ENCODE results near the gene PTPRQ.
"Not testable (repeated sequence)": the region's sequence is repeated elsewhere in the genome, so short reads cannot be mapped to it uniquely, and the experiment has no call there.

Gene PTPRQ

DNA sequence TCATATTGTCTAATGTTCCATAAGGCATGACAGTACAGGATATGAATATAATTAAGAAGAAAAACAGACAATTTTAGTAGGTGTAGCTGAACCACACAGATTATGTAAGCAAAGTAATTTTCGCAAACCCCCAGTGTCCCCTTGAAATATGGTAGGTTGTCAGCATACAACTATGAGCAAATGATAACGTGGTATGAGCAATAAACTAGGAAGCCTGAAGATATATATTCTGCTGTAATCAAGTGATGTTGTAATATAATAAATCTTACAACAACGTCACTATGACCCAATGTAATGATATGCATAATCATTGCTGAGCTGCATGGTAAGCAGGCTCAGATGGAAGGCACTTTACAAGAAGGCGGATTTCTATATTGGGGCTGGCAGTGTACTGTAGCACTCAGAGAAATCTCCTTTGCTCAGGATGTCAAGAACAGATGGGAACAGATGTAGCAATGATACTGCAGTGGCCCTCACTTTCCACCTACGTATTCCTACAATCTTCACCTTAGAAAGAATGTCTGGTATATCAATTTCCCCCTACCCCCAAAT is 215.6 kb downstream of the PTPRQ start:
- no peak for DNase-seq

DNA sequence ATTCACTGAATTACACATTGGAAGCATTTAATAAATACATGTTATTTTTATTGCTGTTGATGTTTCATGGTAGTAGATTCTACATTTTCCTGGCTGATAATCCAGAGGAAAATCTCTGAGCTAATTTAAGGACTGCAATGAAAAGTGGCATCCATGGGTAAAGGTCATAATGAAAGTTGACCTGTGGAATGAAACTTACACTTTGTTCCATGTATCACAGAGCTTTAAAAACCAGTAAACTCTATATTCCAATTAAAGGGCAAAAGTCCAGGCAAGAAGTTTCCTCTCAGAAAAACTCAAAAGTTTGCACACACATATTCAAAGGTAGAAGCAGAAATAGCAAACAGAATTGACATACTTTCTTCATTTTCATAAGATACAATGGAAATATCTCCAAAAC is 218.6 kb downstream of the PTPRQ start:
- no peak for DNase-seq

DNA sequence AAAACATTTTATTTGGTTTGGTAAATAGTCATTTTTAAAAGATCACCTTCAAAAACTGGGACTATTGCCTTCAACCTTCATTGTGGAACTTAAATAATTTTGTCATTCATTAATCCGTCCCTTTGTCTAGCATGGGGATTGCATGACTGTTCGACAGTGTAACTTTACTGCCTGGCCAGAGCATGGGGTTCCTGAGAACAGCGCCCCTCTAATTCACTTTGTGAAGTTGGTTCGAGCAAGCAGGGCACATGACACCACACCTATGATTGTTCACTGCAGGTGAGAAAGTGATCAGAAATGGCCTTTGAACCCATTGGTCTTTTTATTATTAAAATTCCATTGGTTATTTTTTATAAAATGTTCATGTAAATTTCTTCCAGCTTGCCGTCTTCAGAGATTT is 226.2 kb downstream of the PTPRQ start:
- no peak for DNase-seq

DNA sequence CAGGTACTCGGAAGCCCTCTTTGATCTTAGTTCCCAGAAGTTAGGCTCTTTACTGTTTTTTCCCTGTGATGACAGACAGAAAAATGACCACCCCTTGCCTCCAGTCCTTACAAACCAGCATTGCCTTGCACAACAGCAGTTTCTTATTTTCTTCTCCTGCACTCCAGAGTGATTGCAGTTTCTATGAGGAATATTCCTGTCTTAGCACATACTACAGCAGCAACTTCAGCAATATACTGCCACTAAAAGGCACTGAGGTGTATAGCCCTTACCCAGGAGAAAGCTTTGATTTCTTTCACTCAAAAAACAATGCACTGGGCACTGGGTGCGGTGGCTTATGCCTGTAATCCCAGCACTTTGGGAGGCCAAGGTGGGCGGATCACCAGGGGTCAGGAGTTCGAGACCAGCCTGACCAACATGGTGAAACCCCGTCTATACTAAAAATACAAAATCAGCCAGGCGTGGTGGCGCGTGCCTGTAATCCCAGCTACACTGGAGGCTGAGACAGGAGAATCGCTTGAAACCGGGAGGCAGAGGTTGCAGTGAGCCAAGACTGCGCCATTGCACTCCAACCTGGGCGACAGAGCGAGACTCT is 232.1 kb downstream of the PTPRQ start:
- DNase-seq, result not testable (repeated sequence)

DNA sequence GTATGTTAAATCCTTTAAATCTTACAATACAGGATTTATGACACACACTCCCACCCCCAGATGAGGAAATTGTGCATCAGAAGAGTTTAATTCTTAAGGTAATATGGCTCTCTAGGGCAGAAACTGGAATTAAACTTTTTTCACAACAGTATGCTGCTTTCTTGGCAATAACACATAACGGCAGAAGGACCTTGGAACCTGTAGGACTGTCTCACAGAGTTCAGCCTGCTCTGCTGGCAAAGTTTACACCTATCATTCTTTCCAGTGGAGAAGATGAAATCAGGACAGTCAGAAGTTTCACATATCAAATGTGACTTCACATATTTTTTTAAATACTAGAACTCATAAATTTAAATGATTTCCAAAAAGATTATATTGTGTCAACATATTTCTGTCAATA is 232.8 kb downstream of the PTPRQ start:
- no peak for DNase-seq

DNA sequence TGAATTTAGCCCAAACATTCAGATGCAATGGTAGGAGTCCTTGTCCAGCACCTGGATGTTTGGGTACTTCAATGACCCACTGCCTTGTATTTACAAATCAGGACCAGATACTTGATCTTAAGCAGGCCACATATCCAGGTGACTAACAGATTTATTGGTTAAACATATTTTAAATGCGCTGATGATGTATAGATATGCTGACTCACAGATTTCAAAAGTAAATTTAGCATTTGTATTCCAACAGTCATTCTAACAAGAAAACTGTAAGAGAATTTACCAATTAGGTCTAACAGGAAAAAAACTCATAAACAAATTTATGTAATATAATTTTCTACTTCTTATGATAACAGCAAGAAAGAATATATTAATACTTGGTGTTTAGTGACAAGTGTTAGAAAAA is 234.0 kb downstream of the PTPRQ start:
- no peak for DNase-seq

DNA sequence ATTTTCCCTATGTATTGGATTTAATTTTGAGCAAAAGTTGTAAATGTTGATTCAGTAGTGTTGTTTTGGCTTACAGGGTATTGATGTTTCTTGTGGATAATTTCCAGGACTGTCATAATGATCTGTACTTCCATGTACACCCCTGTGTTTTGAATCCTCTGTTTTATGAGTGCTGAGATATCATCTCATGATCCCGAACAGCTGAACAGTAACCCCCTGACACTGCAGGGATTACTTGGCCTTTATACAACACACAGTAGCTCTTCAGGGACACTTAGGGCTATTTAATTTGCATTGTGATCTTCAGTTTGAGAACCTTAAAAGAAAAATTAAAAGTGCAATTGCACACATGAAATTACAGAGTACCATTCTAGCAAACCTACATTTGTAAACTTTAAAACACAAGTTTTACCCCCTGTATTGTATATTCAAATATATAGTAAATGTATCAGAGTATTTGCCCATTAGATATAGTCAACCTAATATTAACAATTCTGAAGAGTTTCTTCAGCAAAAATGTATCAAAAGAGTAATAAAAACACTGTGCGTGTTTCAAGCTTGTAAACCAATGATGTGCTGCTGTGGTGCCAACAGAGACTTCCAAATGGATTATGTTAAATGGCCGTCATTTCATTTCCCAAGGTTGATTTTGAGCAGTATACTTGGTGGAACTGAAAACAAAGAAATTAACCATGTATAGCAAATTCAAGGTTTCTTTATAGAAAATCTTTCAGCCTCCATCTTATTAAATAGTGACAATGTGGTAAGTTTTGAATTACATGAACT is 235.5 kb downstream of the PTPRQ start:
- no peak for DNase-seq

DNA sequence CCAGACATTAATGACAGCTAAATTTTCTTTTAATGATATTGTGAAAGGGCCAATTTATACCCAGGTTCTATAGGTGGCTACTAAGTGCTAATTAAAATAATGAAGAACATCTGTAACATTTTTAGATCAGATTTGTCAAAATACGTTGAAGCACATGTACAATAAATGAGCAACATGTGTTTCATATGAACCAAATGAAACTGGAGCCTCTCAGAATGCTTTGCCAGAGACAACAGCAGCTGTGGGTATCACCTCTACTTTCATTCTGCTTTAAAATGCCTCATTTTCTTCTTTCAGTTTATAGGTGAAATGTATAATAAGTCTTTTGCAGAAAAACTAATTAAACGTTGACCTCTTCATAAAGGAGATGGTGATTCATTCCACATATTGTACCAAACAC is 237.3 kb downstream of the PTPRQ start:
- DNase-seq, result no peak

DNA sequence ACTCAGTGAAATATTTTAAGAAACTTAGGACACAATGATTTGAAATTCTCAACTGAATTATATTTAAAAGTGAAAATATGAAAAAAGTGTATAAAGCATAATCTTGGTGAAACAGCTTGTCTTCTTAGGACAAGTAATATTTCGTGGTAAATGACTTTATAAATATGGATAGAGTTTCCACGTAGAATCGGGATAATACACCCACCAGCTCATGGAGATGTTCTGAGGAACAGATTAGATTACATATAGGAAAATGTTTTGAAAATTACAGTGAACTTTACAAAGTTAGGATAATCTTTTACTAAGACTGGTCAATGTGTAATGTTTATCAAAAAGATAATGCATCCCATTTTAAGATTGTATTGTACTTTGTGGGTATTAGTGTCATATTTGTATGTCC is 237.8 kb downstream of the PTPRQ start:
- no peak for DNase-seq

DNA sequence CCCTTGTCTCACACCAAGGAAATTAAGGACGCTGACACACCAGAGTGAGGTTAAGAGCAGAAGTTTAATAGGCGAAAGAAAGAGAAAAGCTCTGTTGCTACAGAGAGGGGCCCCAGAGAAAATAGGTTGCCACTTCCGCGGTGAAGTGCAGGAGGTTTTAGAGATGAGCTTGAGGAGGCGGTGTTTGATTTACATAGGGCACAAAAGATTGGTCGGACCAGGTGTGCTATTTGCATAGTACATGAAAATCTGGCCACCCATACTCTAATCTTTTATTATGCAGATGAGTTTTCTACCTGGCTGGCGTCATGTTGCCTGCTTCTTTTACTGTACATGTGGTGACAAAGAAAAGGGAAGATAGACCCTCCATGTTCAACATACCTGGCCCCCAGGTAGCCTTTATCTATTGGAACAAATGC is 240.1 kb downstream of the PTPRQ start:
- no peak for DNase-seq

DNA sequence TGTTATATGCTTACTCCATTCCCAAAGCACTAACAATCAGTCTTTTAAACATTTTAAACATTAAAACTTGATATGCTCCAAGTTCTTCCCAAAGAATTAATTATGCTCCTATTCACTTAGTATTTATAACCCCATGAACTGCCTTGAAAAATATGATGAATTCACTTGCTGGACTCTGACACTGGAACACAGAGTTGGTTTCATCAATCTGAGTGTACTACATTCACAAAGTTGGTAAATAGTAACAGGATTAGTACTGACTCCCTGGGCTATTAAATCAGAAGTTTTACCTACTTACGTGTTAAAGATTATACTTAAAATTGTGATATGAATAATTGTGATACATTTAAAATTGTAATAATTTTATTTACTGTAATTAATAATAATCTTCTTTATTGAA is 246.1 kb downstream of the PTPRQ start:
- no peak for DNase-seq

DNA sequence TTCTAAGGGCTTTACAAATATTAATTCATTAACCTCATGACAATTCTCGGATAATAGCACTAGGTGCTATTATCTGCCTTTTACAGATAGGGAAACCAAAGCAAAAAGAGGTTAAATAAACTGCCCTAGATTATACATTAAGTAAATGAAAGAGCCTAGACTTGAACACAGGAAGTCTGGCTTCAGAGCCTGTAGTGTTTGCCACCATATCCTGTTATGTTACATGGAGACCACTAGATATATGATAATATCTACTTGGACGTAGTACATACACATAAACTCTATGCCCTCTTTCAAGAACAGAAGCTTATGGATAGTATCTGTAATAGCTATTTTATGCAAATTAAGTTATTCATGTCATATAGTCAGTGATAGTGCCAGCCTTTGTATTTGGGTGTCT is 246.5 kb downstream of the PTPRQ start:
- DNase-seq, result no peak

DNA sequence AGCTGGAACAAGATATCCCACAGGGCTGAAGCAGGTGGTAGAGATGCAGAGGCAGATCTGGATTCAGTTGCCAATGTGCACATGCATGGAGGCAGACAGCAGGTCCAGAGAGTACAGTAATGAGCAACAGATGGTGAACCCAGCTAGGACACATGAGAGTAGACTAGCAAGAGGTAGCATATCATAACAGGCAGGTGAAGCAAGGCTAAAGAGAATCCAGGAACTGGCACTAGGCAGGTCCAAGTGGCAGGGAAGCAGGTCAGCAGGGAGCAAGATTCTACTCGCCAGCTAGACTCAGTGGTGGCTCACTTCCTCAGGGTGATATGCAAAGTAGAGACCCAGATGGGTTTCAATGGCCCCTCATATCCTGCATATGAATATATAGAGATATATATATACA is 248.1 kb downstream of the PTPRQ start:
- DNase-seq, result no peak

DNA sequence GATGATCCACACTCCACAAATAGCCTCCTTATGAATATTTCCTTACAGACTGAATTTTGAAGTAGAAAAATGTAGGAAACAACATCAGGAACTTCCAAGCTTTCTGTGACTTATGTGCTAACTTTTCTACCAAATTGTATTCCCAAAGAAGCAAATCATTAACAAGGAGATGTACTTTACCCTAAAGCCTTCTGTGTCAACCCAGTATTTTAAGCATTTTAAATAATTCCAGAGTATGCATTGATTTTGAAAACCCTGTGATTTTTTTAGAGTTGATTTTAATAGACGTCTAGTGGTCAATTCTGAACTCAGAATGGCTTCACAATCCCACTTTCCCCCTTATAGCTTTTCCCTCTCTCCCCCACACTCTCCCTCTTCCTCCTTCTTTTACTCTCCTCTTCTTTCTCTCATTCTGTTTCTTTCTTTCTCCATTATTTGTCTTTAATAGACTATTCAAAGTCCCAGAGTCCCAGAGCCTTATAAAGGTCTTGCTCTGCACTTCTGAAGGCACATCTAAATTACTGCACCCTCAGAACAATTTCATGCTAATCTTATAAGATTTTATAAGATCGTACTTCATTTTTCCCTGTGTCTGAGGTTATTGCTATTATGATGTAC is 253.3 kb downstream of the PTPRQ start:
- DNase-seq, result no peak

DNA sequence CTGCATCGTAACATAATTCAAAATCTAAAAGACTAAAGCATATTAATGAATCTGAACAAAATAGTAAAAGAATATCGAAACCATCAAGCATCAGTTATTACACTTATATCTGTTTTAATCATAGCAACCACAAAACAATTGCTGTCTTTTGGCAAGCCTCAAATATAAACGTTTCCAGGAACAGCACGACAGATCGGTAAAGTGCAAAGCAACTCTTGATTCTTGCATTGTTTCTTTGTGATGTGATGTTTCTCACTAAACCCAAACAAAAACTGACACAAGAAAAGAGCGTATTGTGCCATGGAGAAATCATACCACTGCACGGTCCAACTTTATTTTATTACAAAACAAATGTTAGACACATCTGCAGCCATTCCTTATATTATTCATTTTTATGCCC is 254.2 kb downstream of the PTPRQ start:
- DNase-seq, result no peak

DNA sequence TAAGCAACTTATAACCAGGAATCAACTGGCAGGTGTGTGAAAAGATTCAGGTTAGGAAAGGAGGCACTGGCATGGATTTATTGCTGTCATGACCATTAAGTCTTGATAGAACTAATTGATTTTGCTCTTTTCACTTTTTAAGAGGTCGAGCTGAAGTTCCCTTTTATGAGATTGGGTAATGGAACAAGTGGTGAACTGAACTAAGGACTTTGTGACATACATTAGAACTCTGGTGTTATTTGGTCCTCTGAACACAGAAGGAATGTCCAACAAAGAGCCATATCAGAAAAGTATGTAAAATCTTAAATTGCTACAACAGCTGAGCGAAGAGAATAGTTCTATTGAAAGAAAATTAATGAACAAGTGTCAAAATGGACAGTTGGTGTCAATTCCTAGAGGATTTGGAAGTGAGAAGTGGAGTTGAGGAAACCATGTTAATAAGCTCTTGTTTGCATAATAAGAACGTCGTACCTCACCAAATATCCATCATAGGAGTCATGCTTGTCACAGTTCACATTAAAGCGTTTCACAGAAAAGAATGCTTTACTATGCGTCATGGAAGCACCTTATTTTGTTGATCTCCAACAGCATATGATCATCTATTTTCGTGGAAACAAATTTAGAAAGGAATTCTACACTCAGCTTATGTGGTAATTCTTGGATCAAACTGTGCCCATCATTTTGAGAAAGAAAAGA is 255.0 kb downstream of the PTPRQ start:
- DNase-seq, result no peak

DNA sequence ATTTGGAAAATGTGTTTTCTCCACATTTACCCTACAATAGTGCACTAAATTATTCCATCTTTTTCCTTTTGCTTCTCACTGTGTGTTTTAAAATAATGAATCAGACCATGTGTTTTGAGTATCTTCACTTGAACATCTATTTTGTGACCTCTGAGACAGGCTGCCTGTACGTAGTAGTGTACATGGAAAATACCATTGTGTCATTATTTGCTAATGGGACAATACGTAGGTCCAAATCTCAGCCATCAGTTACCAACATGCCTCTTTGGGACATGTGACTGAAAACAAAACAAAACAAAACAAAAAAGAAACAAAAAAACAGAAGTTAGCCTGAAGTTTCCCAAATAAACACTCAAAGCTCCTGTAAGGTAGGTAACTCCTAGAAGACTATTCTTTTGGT is 256.3 kb downstream of the PTPRQ start:
- no peak for DNase-seq

DNA sequence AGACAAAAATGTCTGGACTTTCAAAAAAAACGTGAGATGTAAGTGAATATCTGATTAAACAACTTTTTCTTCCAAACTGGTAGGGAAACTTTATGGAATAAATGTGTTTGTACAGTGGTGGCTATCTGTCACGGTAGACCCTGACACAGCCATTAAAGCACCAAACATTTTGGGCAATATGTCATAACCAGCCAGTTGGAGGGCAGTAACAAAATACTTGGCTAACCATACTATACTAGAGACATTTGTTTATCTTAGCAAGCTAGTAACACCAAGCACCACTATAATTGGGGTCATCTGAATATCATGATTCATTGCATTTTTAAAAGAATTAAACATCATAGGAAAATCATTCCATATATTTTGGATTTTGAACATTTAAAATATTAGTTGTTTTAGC is 257.4 kb downstream of the PTPRQ start:
- no peak for DNase-seq

DNA sequence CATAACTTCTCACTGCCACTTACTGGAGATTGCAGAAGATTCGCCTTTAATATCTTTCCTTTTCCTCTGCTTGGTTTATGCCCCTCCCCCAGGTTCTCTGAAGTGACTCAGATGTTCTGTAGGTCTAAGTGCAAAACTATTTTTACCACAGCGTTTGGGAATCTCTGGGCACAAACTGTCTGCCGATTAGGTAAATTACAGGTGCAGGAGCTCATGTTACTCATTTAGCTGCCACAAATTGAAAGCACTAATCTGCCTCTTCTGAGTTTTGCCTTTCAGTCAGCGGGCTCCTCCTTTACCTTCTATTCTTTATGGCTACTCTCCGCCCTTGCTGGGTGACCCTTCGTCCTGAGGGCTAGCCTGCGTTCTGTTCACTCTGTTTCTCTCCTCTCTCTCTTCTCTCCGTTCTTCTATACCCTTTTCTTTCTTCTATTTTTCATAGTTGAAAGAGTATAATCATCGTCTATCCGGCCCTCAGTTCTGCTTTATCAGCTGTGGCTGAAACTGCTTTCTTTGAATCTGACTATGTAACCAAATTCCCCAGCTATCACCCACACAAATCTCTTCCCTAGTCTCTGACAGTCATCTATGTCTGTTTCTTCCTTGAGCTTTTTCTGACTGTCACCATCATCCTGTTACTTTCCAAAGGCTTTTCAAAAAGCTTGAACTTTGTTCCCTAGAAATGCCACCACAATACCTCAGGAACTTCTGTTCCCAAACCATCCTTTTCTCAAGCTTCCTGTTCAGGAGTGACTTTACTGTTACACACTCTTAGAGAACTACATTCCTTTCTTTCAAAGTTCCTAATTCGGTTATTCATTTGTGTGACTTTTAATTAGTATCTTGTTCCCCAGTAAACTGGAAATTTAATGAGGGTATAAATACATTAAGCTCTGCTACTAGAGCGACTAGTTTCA is 259.1 kb downstream of the PTPRQ start:
- no peak for DNase-seq

DNA sequence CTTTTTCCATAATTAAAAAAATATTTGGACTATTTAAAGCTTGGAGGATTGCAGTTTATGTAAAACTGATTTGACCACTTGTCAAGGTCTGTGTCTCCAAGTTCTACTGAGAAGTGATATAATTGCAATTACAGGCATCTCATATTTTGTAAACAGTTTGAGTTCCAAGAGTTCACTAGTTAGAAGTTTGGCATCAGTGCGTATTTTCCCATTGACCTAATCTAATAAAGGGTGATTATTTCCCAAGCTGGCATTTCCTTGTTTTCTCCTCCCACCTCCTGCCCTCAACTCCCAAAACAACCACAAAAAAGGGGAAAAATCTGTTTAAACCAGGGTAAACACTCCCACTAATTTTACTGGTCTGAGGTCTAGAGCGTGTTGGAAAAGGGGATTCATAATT is 260.4 kb downstream of the PTPRQ start:
- DNase-seq, result no peak

DNA sequence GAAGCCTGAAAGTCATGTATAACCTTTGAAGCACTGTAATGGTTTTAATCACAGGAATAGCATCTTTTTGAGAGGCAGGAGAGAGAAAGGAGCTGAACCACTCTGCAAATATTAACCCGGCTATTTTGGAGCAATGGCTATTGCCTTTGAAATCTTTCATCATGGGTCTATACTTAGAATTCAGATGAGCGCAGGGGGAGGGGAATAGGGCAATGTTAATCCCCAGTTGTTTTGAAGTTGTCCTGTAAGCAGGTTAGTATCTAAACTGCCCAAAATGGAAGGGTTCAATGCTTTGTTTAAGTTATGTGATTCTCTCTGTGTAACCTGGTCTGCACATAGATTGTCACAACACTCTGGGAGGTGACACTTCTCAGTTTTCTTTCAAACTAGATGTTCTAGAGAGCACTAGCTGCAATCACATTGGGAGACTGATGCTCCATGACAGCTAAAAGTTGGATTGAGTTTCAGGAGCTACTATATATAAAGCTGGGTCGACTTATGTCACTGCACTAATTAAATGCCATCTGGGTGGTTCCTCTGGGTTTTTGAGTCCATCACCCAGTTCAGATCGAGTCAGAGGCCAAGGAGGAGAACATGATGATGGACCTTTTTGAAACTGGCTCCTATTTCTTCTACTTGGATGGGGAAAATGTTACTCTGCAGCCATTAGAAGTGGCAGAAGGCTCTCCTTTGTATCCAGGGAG is 263.2 kb downstream of the PTPRQ start, which contains the start of gene MYF6:
MYF6 (plus strand) TSS at position 509 of the 704 bp plus-strand sequence; CDS start at position 595, 86 bp downstream.
- no peak for DNase-seq

DNA sequence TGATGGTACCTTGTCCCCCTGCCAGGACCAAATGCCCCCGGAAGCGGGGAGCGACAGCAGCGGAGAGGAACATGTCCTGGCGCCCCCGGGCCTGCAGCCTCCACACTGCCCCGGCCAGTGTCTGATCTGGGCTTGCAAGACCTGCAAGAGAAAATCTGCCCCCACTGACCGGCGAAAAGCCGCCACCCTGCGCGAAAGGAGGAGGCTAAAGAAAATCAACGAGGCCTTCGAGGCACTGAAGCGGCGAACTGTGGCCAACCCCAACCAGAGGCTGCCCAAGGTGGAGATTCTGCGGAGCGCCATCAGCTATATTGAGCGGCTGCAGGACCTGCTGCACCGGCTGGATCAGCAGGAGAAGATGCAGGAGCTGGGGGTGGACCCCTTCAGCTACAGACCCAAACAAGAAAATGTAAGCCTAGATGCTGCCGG is 263.8 kb downstream of the PTPRQ start:
- no peak for DNase-seq

Measured in MV-4-11 (cell line).